BLaER1 (cell line): Measurements from ENCODE around the gene GLRA1.

Source experiments
- H3K27ac ChIP-seq: shearing (Covaris generic); formaldehyde crosslinking; 2 replicates; pipeline ENCODE4 v1.8.1; 2022
- H3K27me3 ChIP-seq: shearing (Covaris generic); formaldehyde crosslinking; 2 replicates; pipeline ENCODE4 v1.8.1; 2022
- H3K36me3 ChIP-seq: shearing (Covaris generic); formaldehyde crosslinking; 2 replicates; pipeline ENCODE4 v1.8.1; 2022
- H3K4me1 ChIP-seq: shearing (Covaris generic); formaldehyde crosslinking; 2 replicates; pipeline ENCODE4 v1.8.1; 2022
- H3K4me2 ChIP-seq: shearing (Covaris generic); formaldehyde crosslinking; 2 replicates; pipeline ENCODE4 v1.8.1; 2022
- H3K4me3 ChIP-seq: shearing (Covaris generic); formaldehyde crosslinking; 2 replicates; pipeline ENCODE4 v1.8.1; 2022
- H3K9ac ChIP-seq: shearing (Covaris generic); formaldehyde crosslinking; 2 replicates; pipeline ENCODE4 v1.8.1; 2022
- H3K9me3 ChIP-seq: shearing (Covaris generic); formaldehyde crosslinking; 2 replicates; pipeline ENCODE4 v1.8.1; 2022
- H4K20me1 ChIP-seq: shearing (Covaris generic); formaldehyde crosslinking; 2 replicates; pipeline ENCODE4 v1.8.1; 2022
- Cebpa-rat ChIP-seq: shearing (Covaris generic); IDR thresholded peaks from 2 replicates; pipeline ENCODE4 v1.8.1; 2022

GLRA1 gene

GRCh38 chr5:151810449-151810848, 114.2 kb downstream of the GLRA1 start:
- TF ChIP-seq Cebpa-rat = no peak
- Histone ChIP-seq H3K27ac (no peak overlapping the region), H3K36me3 (peaks cover 93% of the 10 kb centered on the region), H3K4me2 (no peak overlapping the region), H3K4me1 (no peaks in the 10 kb centered on the region), H3K4me3 (no peak overlapping the region), H3K9me3 (no peaks in the 10 kb centered on the region), H3K9ac (no peak overlapping the region), H4K20me1 (peaks cover 78% of the 10 kb centered on the region), H3K27me3 (no peaks in the 10 kb centered on the region)

GRCh38 chr5:151808451-151809169, 116.0 kb downstream of the GLRA1 start:
- Histone ChIP-seq H3K36me3 (peaks cover 94% of the 10 kb centered on the region), H3K4me1 (no peaks in the 10 kb centered on the region), H4K20me1 (peaks cover 89% of the 10 kb centered on the region)

GRCh38 chr5:151805414-151806223, 119.0 kb downstream of the GLRA1 start:
- Histone ChIP-seq H3K9me3 (no peaks in the 10 kb centered on the region), H3K9ac (no peak overlapping the region), H3K4me2 (no peak overlapping the region), H3K27me3 (no peaks in the 10 kb centered on the region), H3K4me3 (no peak overlapping the region), H3K36me3 (peaks cover 97% of the 10 kb centered on the region), H3K27ac (no peak overlapping the region), H4K20me1 (peaks cover 95% of the 10 kb centered on the region), H3K4me1 (peaks cover 17% of the 10 kb centered on the region)
- TF ChIP-seq Cebpa-rat = no peak

More at GRCh38 chr5:151808451-151809169, 116.0 kb downstream of the GLRA1 start:
- Histone ChIP-seq H3K4me2 (no peak overlapping the region), H3K27ac (no peak overlapping the region), H3K4me3 (no peak overlapping the region), H3K9me3 (no peaks in the 10 kb centered on the region), H3K9ac (no peak overlapping the region), H3K27me3 (no peaks in the 10 kb centered on the region)
- TF ChIP-seq Cebpa-rat = no peak

DNA sequence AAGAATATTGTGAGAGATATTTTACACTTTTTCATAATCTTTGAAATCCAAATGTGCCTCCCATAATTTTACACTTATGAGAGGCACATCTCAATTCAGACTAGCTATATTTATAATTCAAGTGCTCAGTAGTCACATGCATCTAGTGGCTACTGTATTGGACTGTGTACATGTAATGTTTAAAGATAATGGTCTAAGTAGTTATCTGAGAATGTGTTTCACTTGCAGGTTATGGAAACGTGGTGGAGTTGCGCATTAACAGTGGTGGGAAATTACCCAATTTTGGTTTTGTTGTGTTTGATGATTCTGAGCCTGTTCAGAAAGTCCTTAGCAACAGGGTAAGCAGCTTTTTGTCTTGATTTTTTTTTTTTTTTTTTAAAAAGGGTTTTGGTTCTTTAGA, 124.1 kb downstream of the GLRA1 start:
- Histone ChIP-seq H3K27ac (no peak overlapping the region), H3K27me3 (no peaks in the 10 kb centered on the region), H3K4me3 (no peak overlapping the region), H3K4me1 (peaks cover 17% of the 10 kb centered on the region), H3K4me2 (no peak overlapping the region), H3K9me3 (no peaks in the 10 kb centered on the region), H3K36me3 (peaks cover 95% of the 10 kb centered on the region), H3K9ac (no peak overlapping the region), H4K20me1 (peaks cover 98% of the 10 kb centered on the region)
- no peak for TF ChIP-seq Cebpa-rat

GRCh38 chr5:151799407-151799806, 125.2 kb downstream of the GLRA1 start:
- Histone ChIP-seq H3K4me2 (no peak overlapping the region), H3K27me3 (no peaks in the 10 kb centered on the region), H4K20me1 (peaks cover 99% of the 10 kb centered on the region), H3K27ac (no peak overlapping the region), H3K4me3 (no peak overlapping the region), H3K9ac (no peak overlapping the region), H3K4me1 (peaks cover 17% of the 10 kb centered on the region), H3K36me3 (peaks cover 97% of the 10 kb centered on the region), H3K9me3 (no peaks in the 10 kb centered on the region)
- no peak for TF ChIP-seq Cebpa-rat

DNA sequence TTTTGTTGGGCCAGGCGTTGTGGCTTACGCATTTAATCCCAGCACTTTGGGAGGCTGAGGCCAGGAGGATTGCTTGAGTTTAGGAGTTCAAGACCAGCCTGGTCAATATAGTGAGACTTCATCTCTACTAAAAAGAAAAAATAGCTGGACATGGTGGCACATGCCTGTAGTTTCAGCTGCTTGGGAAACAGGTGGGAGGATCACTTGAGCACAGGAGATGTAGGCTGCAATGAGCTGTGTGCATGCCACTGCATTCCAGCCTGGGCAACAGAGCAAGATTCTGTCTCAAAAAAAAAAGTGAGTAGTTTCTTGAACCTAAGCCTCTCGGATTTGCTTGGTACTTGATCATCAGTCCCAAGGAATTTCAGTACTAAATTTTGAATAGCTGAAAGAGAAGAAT, 126.0 kb downstream of the GLRA1 start:
- Histone ChIP-seq H3K4me1 (peaks cover 17% of the 10 kb centered on the region), H4K20me1 (peaks cover 99% of the 10 kb centered on the region), H3K27ac (no peak overlapping the region), H3K4me2 (no peak overlapping the region), H3K9ac (no peak overlapping the region), H3K4me3 (no peak overlapping the region), H3K36me3 (peaks cover 97% of the 10 kb centered on the region), H3K9me3 (no peaks in the 10 kb centered on the region), H3K27me3 (no peaks in the 10 kb centered on the region)
- TF ChIP-seq Cebpa-rat = no peak

- no peak overlapping the region for H3K27ac ChIP-seq
- no peaks in the 10 kb centered on the region for H3K27me3 ChIP-seq
- H3K4me2 ChIP-seq = no peak overlapping the region
- H3K9ac ChIP-seq = no peak overlapping the region
- peaks cover 99% of the 10 kb centered on the region for H4K20me1 ChIP-seq
- no peaks in the 10 kb centered on the region for H3K4me1 ChIP-seq
- no peak overlapping the region for H3K4me3 ChIP-seq
- peaks cover 97% of the 10 kb centered on the region for H3K36me3 ChIP-seq
- TF ChIP-seq Cebpa-rat = no peak
- H3K9me3 ChIP-seq = no peaks in the 10 kb centered on the region
Observed at GRCh38 chr5:151795426-151795825, 129.2 kb downstream of the GLRA1 start.

DNA sequence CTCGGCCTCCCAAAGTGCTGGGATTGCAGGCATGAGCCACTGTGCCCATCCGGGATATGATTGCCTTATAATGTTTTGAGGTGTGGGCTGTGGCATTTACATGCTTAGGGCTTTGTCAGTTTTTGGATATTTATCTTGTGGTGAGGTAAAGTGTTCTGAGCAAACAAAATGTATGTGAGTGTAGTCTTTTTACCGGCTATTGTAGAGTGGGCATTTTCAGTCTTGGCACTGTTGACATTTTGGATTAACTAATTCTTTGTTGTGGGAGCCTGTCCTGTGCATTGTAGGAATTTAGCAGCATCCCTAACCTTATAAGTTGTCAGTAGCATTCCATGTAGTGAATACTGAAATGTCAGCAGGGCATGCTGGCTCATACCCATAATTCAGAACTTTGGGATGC, 131.3 kb downstream of the GLRA1 start:
- Histone ChIP-seq H3K36me3 (peaks cover 97% of the 10 kb centered on the region), H3K27ac (no peak overlapping the region), H4K20me1 (peaks cover 99% of the 10 kb centered on the region), H3K9ac (no peak overlapping the region), H3K4me3 (no peak overlapping the region), H3K9me3 (no peaks in the 10 kb centered on the region), H3K27me3 (no peaks in the 10 kb centered on the region), H3K4me1 (no peaks in the 10 kb centered on the region), H3K4me2 (no peak overlapping the region)
- TF ChIP-seq Cebpa-rat = no peak

- no peak overlapping the region for H3K4me2 ChIP-seq
- no peak overlapping the region for H3K27ac ChIP-seq
- no peak overlapping the region for H3K9ac ChIP-seq
- peaks cover 76% of the 10 kb centered on the region for H3K36me3 ChIP-seq
- H3K27me3 ChIP-seq = no peaks in the 10 kb centered on the region
- peaks cover 100% of the 10 kb centered on the region for H4K20me1 ChIP-seq
- H3K4me3 ChIP-seq = no peak overlapping the region
- H3K9me3 ChIP-seq = no peaks in the 10 kb centered on the region
- H3K4me1 ChIP-seq = peaks cover 23% of the 10 kb centered on the region
- no peak for TF ChIP-seq Cebpa-rat
Observed at GRCh38 chr5:151787817-151788216, 136.8 kb downstream of the GLRA1 start.

DNA sequence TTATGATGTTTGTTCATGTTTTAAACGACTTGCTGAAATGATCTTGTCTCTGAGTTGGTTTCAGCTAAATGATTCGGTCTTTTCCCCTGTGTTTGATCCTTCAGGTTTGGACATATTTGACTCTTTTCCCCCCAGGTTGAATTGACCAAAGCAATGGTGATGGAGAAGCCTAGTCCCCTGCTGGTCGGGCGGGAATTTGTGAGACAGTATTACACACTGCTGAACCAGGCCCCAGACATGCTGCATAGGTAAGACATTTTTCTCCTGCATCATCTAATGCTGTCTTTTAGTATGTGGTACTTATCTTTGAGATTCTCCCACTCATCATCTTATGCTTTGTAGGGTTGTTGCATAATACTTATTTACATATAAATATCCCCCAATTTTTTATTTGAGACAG, 138.2 kb downstream of the GLRA1 start:
- Histone ChIP-seq H3K9me3 (no peaks in the 10 kb centered on the region), H3K4me3 (no peak overlapping the region), H3K4me1 (peaks cover 36% of the 10 kb centered on the region), H3K36me3 (peaks cover 63% of the 10 kb centered on the region), H3K27ac (no peak overlapping the region), H3K9ac (no peak overlapping the region), H4K20me1 (peaks cover 100% of the 10 kb centered on the region), H3K4me2 (no peak overlapping the region), H3K27me3 (no peaks in the 10 kb centered on the region)
- TF ChIP-seq Cebpa-rat = no peak
